ENCODE measurements around the gene MYO6. TPM values are rescaled to one million over a fixed set of nuclear protein-coding genes. Genes with fewer than 3 reads are reported as not detected.

MYO6 gene
- total and polyA plus RNA-seq, 5 donors from 2014 or later: 0.07 to 1.6 (median 0.57) TPM

GRCh38 chr6:75926293-75927168 is 177.5 kb downstream of the MYO6 start:
- no peak for ATAC-seq (ENCODE audit: low read depth in 2 of 2)
- H3K4me1 ChIP-seq (ENCODE audit: control insufficient read depth, insufficient read depth, low read length, poor library complexity, severe bottlenecking): no peaks in the 10 kb centered on the region
- Mint-ChIP-seq H3K4me3 (no peak overlapping the region), H3K27ac (no peak overlapping the region), H3K4me1 (no peaks in the 10 kb centered on the region), H3K36me3 (no peaks in the 10 kb centered on the region), H3K27me3 (no peaks in the 10 kb centered on the region), H3K9me3 (no peaks in the 10 kb centered on the region)
- no peaks in the 10 kb centered on the region for H3K27me3 ChIP-seq (ENCODE audit: control insufficient read depth, insufficient read depth, low read length)
- no peak overlapping the region for H3K27ac ChIP-seq (ENCODE audit: insufficient read depth, low read length, poor library complexity, severe bottlenecking)
- H3K36me3 ChIP-seq (ENCODE audit: control insufficient read depth, insufficient read depth, low read length): no peaks in the 10 kb centered on the region
- DNase-seq: no peak
- no peaks in the 10 kb centered on the region for H3K9me3 ChIP-seq (ENCODE audit: control insufficient read depth in 2 of 2, low read length in 2 of 2)
- H3K4me3 ChIP-seq (ENCODE audit: low read depth, low read length): no peak overlapping the region

- DNase-seq: no peak
- no peak overlapping the region for H3K27ac ChIP-seq (ENCODE audit: insufficient read depth, low read length, poor library complexity, severe bottlenecking)
- H3K27me3 ChIP-seq (ENCODE audit: control insufficient read depth, insufficient read depth, low read length): no peaks in the 10 kb centered on the region
- Mint-ChIP-seq H3K36me3 (no peaks in the 10 kb centered on the region), H3K4me1 (peaks cover 0 to 10% (median 5%) of the 10 kb centered on the region in 4 donors), H3K9me3 (no peaks in the 10 kb centered on the region), H3K27ac (no peak overlapping the region), H3K27me3 (peaks cover 13% of the 10 kb centered on the region), H3K4me3 (no peak overlapping the region)
- no peak for ATAC-seq (ENCODE audit: low read depth in 2 of 2)
- no peak overlapping the region for H3K4me3 ChIP-seq (ENCODE audit: low read depth, low read length)
- no peaks in the 10 kb centered on the region for H3K36me3 ChIP-seq (ENCODE audit: control insufficient read depth, insufficient read depth, low read length)
- H3K4me1 ChIP-seq (ENCODE audit: control insufficient read depth, insufficient read depth, low read length, poor library complexity, severe bottlenecking): peaks cover 3% of the 10 kb centered on the region
- no peaks in the 10 kb centered on the region for H3K9me3 ChIP-seq (ENCODE audit: control insufficient read depth in 2 of 2, low read length in 2 of 2)
Measured at GRCh38 chr6:75931011-75931680, 182.1 kb downstream of the MYO6 start.

GRCh38 chr6:75932067-75932466 is 183.0 kb downstream of the MYO6 start:
- H3K27me3 Mint-ChIP-seq: peaks cover 22% of the 10 kb centered on the region
- ATAC-seq (ENCODE audit: low read depth in 2 of 2): no peak

GRCh38 chr6:75933387-75933975 is 184.4 kb downstream of the MYO6 start:
- Histone ChIP-seq H3K36me3 (ENCODE audit: control insufficient read depth, insufficient read depth, low read length) (no peaks in the 10 kb centered on the region), H3K4me1 (ENCODE audit: control insufficient read depth, insufficient read depth, low read length, poor library complexity, severe bottlenecking) (peaks cover 3% of the 10 kb centered on the region), H3K27ac (ENCODE audit: insufficient read depth, low read length, poor library complexity, severe bottlenecking) (no peak overlapping the region), H3K9me3 (ENCODE audit: control insufficient read depth in 2 of 2, low read length in 2 of 2) (no peaks in the 10 kb centered on the region), H3K27me3 (ENCODE audit: control insufficient read depth, insufficient read depth, low read length) (no peaks in the 10 kb centered on the region), H3K4me3 (ENCODE audit: low read depth, low read length) (no peak overlapping the region)
- Mint-ChIP-seq H3K4me3 (no peak overlapping the region), H3K4me1 (peaks cover 0 to 10% (median 5%) of the 10 kb centered on the region in 4 donors), H3K27ac (no peak overlapping the region), H3K27me3 (peaks cover 25% of the 10 kb centered on the region), H3K9me3 (peaks cover 0 to 2% (median 0%) of the 10 kb centered on the region in 7 donors), H3K36me3 (no peaks in the 10 kb centered on the region)
- no peak for ATAC-seq (ENCODE audit: low read depth in 2 of 2)
- no peak for DNase-seq

More at GRCh38 chr6:75932067-75932466, 183.0 kb downstream of the MYO6 start:
- Mint-ChIP-seq H3K4me3 (no peak overlapping the region), H3K4me1 (peaks cover 0 to 10% (median 5%) of the 10 kb centered on the region in 4 donors), H3K27ac (no peak overlapping the region), H3K9me3 (peaks cover 0 to 2% (median 0%) of the 10 kb centered on the region in 7 donors), H3K36me3 (no peaks in the 10 kb centered on the region)
- Histone ChIP-seq H3K4me3 (ENCODE audit: low read depth, low read length) (no peak overlapping the region), H3K9me3 (ENCODE audit: control insufficient read depth in 2 of 2, low read length in 2 of 2) (no peaks in the 10 kb centered on the region), H3K27ac (ENCODE audit: insufficient read depth, low read length, poor library complexity, severe bottlenecking) (no peak overlapping the region), H3K27me3 (ENCODE audit: control insufficient read depth, insufficient read depth, low read length) (no peaks in the 10 kb centered on the region), H3K36me3 (ENCODE audit: control insufficient read depth, insufficient read depth, low read length) (no peaks in the 10 kb centered on the region), H3K4me1 (ENCODE audit: control insufficient read depth, insufficient read depth, low read length, poor library complexity, severe bottlenecking) (peaks cover 3% of the 10 kb centered on the region)
- no peak for DNase-seq

GRCh38 chr6:75934643-75935472 is 185.8 kb downstream of the MYO6 start:
- Mint-ChIP-seq H3K27ac (peak overlapping the region in 1 of 3 donors; percentile 44), H3K9me3 (peaks cover 0 to 2% (median 0%) of the 10 kb centered on the region in 7 donors), H3K27me3 (peaks cover 25% of the 10 kb centered on the region)

GRCh38 chr6:75935473-75935793 is 186.4 kb downstream of the MYO6 start:
- no peak overlapping the region for H3K4me3 ChIP-seq (ENCODE audit: low read depth, low read length)
- Mint-ChIP-seq H3K9me3 (peaks cover 0 to 3% (median 1%) of the 10 kb centered on the region in 7 donors), H3K4me3 (no peak overlapping the region), H3K4me1 (peaks cover 0 to 10% (median 5%) of the 10 kb centered on the region in 4 donors), H3K27ac (no peak overlapping the region), H3K36me3 (no peaks in the 10 kb centered on the region), H3K27me3 (peaks cover 25% of the 10 kb centered on the region)
- no peaks in the 10 kb centered on the region for H3K9me3 ChIP-seq (ENCODE audit: control insufficient read depth in 2 of 2, low read length in 2 of 2)
- H3K27ac ChIP-seq (ENCODE audit: insufficient read depth, low read length, poor library complexity, severe bottlenecking): no peak overlapping the region
- no peaks in the 10 kb centered on the region for H3K27me3 ChIP-seq (ENCODE audit: control insufficient read depth, insufficient read depth, low read length)
- no peaks in the 10 kb centered on the region for H3K36me3 ChIP-seq (ENCODE audit: control insufficient read depth, insufficient read depth, low read length)
- DNase-seq: no peak
- ATAC-seq (ENCODE audit: low read depth in 2 of 2): no peak
- peaks cover 3% of the 10 kb centered on the region for H3K4me1 ChIP-seq (ENCODE audit: control insufficient read depth, insufficient read depth, low read length, poor library complexity, severe bottlenecking)

More at GRCh38 chr6:75934643-75935472, 185.8 kb downstream of the MYO6 start:
- DNase-seq (peak in 2 of 3 donors; percentile 12 to 44), ATAC-seq (ENCODE audit: low read depth in 2 of 2) (no peak)
- Histone ChIP-seq H3K4me1 (ENCODE audit: control insufficient read depth, insufficient read depth, low read length, poor library complexity, severe bottlenecking) (peaks cover 3% of the 10 kb centered on the region), H3K4me3 (ENCODE audit: low read depth, low read length) (no peak overlapping the region), H3K36me3 (ENCODE audit: control insufficient read depth, insufficient read depth, low read length) (no peaks in the 10 kb centered on the region), H3K27me3 (ENCODE audit: control insufficient read depth, insufficient read depth, low read length) (no peaks in the 10 kb centered on the region), H3K9me3 (ENCODE audit: control insufficient read depth in 2 of 2, low read length in 2 of 2) (no peaks in the 10 kb centered on the region), H3K27ac (ENCODE audit: insufficient read depth, low read length, poor library complexity, severe bottlenecking) (no peak overlapping the region)
- Mint-ChIP-seq H3K4me3 (peak overlapping the region in 2 of 4 donors; percentile 66 to 70), H3K4me1 (peaks cover 0 to 10% (median 5%) of the 10 kb centered on the region in 4 donors), H3K36me3 (no peaks in the 10 kb centered on the region)

GRCh38 chr6:75936682-75937081 is 187.6 kb downstream of the MYO6 start:
- Histone ChIP-seq H3K4me3 (ENCODE audit: low read depth, low read length) (no peak overlapping the region), H3K36me3 (ENCODE audit: control insufficient read depth, insufficient read depth, low read length) (no peaks in the 10 kb centered on the region), H3K9me3 (ENCODE audit: control insufficient read depth in 2 of 2, low read length in 2 of 2) (no peaks in the 10 kb centered on the region), H3K27ac (ENCODE audit: insufficient read depth, low read length, poor library complexity, severe bottlenecking) (no peak overlapping the region), H3K27me3 (ENCODE audit: control insufficient read depth, insufficient read depth, low read length) (no peaks in the 10 kb centered on the region), H3K4me1 (ENCODE audit: control insufficient read depth, insufficient read depth, low read length, poor library complexity, severe bottlenecking) (peaks cover 3% of the 10 kb centered on the region)
- no peak for DNase-seq
- ATAC-seq (ENCODE audit: low read depth in 2 of 2): no peak
- no peak overlapping the region for H3K27ac Mint-ChIP-seq
- H3K4me1 Mint-ChIP-seq: peaks cover 0 to 10% (median 5%) of the 10 kb centered on the region in 4 donors
- no peaks in the 10 kb centered on the region for H3K36me3 Mint-ChIP-seq
- H3K27me3 Mint-ChIP-seq: peaks cover 25% of the 10 kb centered on the region
- H3K4me3 Mint-ChIP-seq: no peak overlapping the region
- peaks cover 0 to 3% (median 1%) of the 10 kb centered on the region in 7 donors for H3K9me3 Mint-ChIP-seq

Measured in CD4-positive, CD25-positive, alpha-beta regulatory T cell (primary cell).